Neural cell (in vitro differentiated cells): Measurements from ENCODE around the gene FBXO22. TPM values are rescaled to one million over a fixed set of nuclear protein-coding genes. Genes with fewer than 3 reads are reported as not detected.

ENCODE experiments used
- polyA plus RNA-seq: library from polyadenylated mRNA; depleted of rRNA; stranded (reverse); fragments of >200 nt; gene quantifications from 2 replicates; pipeline ENCODE4 v1.2.3, GENCODE V29; 2014
- small RNA-seq, 3 experiments: library from RNA; depleted of rRNA; stranded (forward); fragments of <200 nt; gene quantifications; one replicate each; pipeline ENCODE3, GENCODE V24; 2012

The FBXO22 gene
- polyA plus RNA-seq, 1 donor from 2014 or later: 52.3 TPM

Small RNA genes lying within 50 kb of the gene (small RNA-seq; reads per million reads assigned to genes)
- 0 reads per million in 3 experiments for gene RN7SL510P

Other genes starting within 250 kb of the FBXO22 start
- gene CSPG4, start 191.0 kb upstream of the FBXO22 start, polyA plus RNA-seq: not detected in 2 replicates
- 69.0 and 83.8 TPM in 2 replicates for gene UBE2Q2, start 60.4 kb upstream of the FBXO22 start, polyA plus RNA-seq
- gene NRG4, start 108.5 kb downstream of the FBXO22 start, polyA plus RNA-seq: 1.4 TPM in 1 of 2 replicates, not detected in the other
- 17.6 and 21.5 TPM in 2 replicates for gene TMEM266, start 156.1 kb downstream of the FBXO22 start, polyA plus RNA-seq